T-helper 2 cell treated with Interferon-gamma antibody and Interleukin-4, amounts not matched to agents 5 μg/mL and 100 μg/mL, for 36 hours (primary cell): Measurements from ENCODE around the gene FUBP1.
"Not testable (repeated sequence)": the region's sequence is repeated elsewhere in the genome, so short reads cannot be mapped to it uniquely, and the experiment has no call there.

ENCODE experiments used
- DNase-seq: peaks from one replicate; pipeline ENCODE4 v3.0.0; 2021; ENCODE audit warnings: low spot score
- H3K27ac Mint-ChIP-seq: one replicate; pipeline ENCODE4 v1.8.0; 2021; ENCODE audit warnings: mild to moderate bottlenecking, mixed read lengths
- H3K27me3 Mint-ChIP-seq: one replicate; pipeline ENCODE4 v1.8.0; 2021; ENCODE audit warnings: low read depth, mixed read lengths
- H3K36me3 Mint-ChIP-seq: one replicate; pipeline ENCODE4 v1.8.0; 2021; ENCODE audit warnings: low read depth, mixed read lengths
- H3K4me1 Mint-ChIP-seq: one replicate; pipeline ENCODE4 v1.8.0; 2021; ENCODE audit warnings: low read depth, mixed read lengths
- H3K4me3 Mint-ChIP-seq: one replicate; pipeline ENCODE4 v1.8.0; 2022; ENCODE audit warnings: mild to moderate bottlenecking, moderate library complexity, mixed read lengths
- H3K9me3 Mint-ChIP-seq: one replicate; pipeline ENCODE4 v1.8.0; 2021; ENCODE audit warnings: mixed read lengths

Gene FUBP1

GRCh38 chr1:78003882-78004718 lies 25.2 kb upstream of the FUBP1 start:
- DNase-seq = peak; percentile 50
- Mint-ChIP-seq H3K4me1 (peaks cover 38% of the 10 kb centered on the region), H3K9me3 (no peaks in the 10 kb centered on the region), H3K4me3 (peak overlapping the region; percentile 92), H3K27ac (peak overlapping the region; percentile 99), H3K36me3 (no peaks in the 10 kb centered on the region), H3K27me3 (peaks cover 3% of the 10 kb centered on the region)

- DNase-seq = no peak
- Mint-ChIP-seq H3K36me3 (no peaks in the 10 kb centered on the region), H3K4me3 (peak overlapping the region; percentile 36), H3K27me3 (peaks cover 3% of the 10 kb centered on the region), H3K27ac (peak overlapping the region; percentile 62), H3K9me3 (no peaks in the 10 kb centered on the region), H3K4me1 (peaks cover 35% of the 10 kb centered on the region)
These were observed 24.3 kb upstream of the FUBP1 start for GRCh38 chr1:78003070-78003746.

GRCh38 chr1:78000536-78000935 lies 21.7 kb upstream of the FUBP1 start:
- not testable (repeated sequence) for DNase-seq, H3K36me3 Mint-ChIP-seq, H3K27me3 Mint-ChIP-seq, H3K9me3 Mint-ChIP-seq, H3K27ac Mint-ChIP-seq, H3K4me3 Mint-ChIP-seq
- peaks cover 24% of the 10 kb centered on the region for H3K4me1 Mint-ChIP-seq

- no peak overlapping the region for H3K4me3 Mint-ChIP-seq
- peaks cover 12% of the 10 kb centered on the region for H3K36me3 Mint-ChIP-seq
- H3K9me3 Mint-ChIP-seq = no peaks in the 10 kb centered on the region
- H3K27me3 Mint-ChIP-seq = no peaks in the 10 kb centered on the region
- no peak for DNase-seq
- peaks cover 4% of the 10 kb centered on the region for H3K4me1 Mint-ChIP-seq
- H3K27ac Mint-ChIP-seq = no peak overlapping the region
These were observed 17.9 kb upstream of the FUBP1 start for GRCh38 chr1:77996734-77997133.

- Mint-ChIP-seq H3K36me3 (peaks cover 12% of the 10 kb centered on the region), H3K4me1 (peaks cover 12% of the 10 kb centered on the region), H3K4me3 (no peak overlapping the region), H3K27me3 (no peaks in the 10 kb centered on the region), H3K27ac (no peak overlapping the region), H3K9me3 (no peaks in the 10 kb centered on the region)
- no peak for DNase-seq
These were observed 15.3 kb upstream of the FUBP1 start for GRCh38 chr1:77994117-77994705.

- H3K36me3 Mint-ChIP-seq = peaks cover 8% of the 10 kb centered on the region
- H3K27me3 Mint-ChIP-seq = no peaks in the 10 kb centered on the region
- H3K27ac Mint-ChIP-seq = no peak overlapping the region
- DNase-seq = no peak
- H3K4me1 Mint-ChIP-seq = peaks cover 14% of the 10 kb centered on the region
- no peaks in the 10 kb centered on the region for H3K9me3 Mint-ChIP-seq
- H3K4me3 Mint-ChIP-seq = no peak overlapping the region
These were observed 12.8 kb upstream of the FUBP1 start for GRCh38 chr1:77991638-77992037.

- Mint-ChIP-seq H3K27me3 (no peaks in the 10 kb centered on the region), H3K4me3 (no peak overlapping the region), H3K4me1 (peaks cover 14% of the 10 kb centered on the region), H3K9me3 (no peaks in the 10 kb centered on the region), H3K36me3 (peaks cover 8% of the 10 kb centered on the region), H3K27ac (no peak overlapping the region)
- no peak for DNase-seq
These were observed 11.8 kb upstream of the FUBP1 start for GRCh38 chr1:77990629-77991204.

GRCh38 chr1:77989744-77990143 lies 10.9 kb upstream of the FUBP1 start:
- H3K4me3 Mint-ChIP-seq = no peak overlapping the region
- peaks cover 15% of the 10 kb centered on the region for H3K4me1 Mint-ChIP-seq
- H3K27me3 Mint-ChIP-seq = no peaks in the 10 kb centered on the region
- no peaks in the 10 kb centered on the region for H3K9me3 Mint-ChIP-seq
- DNase-seq = no peak
- peaks cover 8% of the 10 kb centered on the region for H3K36me3 Mint-ChIP-seq
- H3K27ac Mint-ChIP-seq = no peak overlapping the region

- H3K27ac Mint-ChIP-seq = no peak overlapping the region
- no peak overlapping the region for H3K4me3 Mint-ChIP-seq
- H3K9me3 Mint-ChIP-seq = no peaks in the 10 kb centered on the region
- peaks cover 18% of the 10 kb centered on the region for H3K4me1 Mint-ChIP-seq
- no peak for DNase-seq
- peaks cover 6% of the 10 kb centered on the region for H3K36me3 Mint-ChIP-seq
- H3K27me3 Mint-ChIP-seq = no peaks in the 10 kb centered on the region
These were observed 9.0 kb upstream of the FUBP1 start for GRCh38 chr1:77987919-77988318.

GRCh38 chr1:77986810-77987209 lies 7.9 kb upstream of the FUBP1 start:
- peaks cover 18% of the 10 kb centered on the region for H3K4me1 Mint-ChIP-seq
- peaks cover 6% of the 10 kb centered on the region for H3K36me3 Mint-ChIP-seq
- no peaks in the 10 kb centered on the region for H3K9me3 Mint-ChIP-seq
- no peaks in the 10 kb centered on the region for H3K27me3 Mint-ChIP-seq
- H3K4me3 Mint-ChIP-seq = no peak overlapping the region
- H3K27ac Mint-ChIP-seq = no peak overlapping the region
- DNase-seq = no peak

- H3K36me3 Mint-ChIP-seq = peaks cover 15% of the 10 kb centered on the region
- H3K9me3 Mint-ChIP-seq = no peaks in the 10 kb centered on the region
- no peak overlapping the region for H3K4me3 Mint-ChIP-seq
- no peak overlapping the region for H3K27ac Mint-ChIP-seq
- no peak for DNase-seq
- H3K4me1 Mint-ChIP-seq = peaks cover 22% of the 10 kb centered on the region
- H3K27me3 Mint-ChIP-seq = no peaks in the 10 kb centered on the region
These were observed 5.8 kb upstream of the FUBP1 start for GRCh38 chr1:77984629-77985028.

- Mint-ChIP-seq H3K27me3 (no peaks in the 10 kb centered on the region), H3K9me3 (no peaks in the 10 kb centered on the region), H3K36me3 (peaks cover 15% of the 10 kb centered on the region), H3K27ac (no peak overlapping the region), H3K4me3 (no peak overlapping the region), H3K4me1 (peaks cover 18% of the 10 kb centered on the region)
- DNase-seq = no peak
These were observed 5.1 kb upstream of the FUBP1 start for GRCh38 chr1:77983997-77984355.

GRCh38 chr1:77983352-77983996 lies 4.6 kb upstream of the FUBP1 start:
- not testable (repeated sequence) for DNase-seq, H3K27ac Mint-ChIP-seq

More at GRCh38 chr1:77983352-77983996, 4.6 kb upstream of the FUBP1 start:
- H3K4me3 Mint-ChIP-seq, H3K27me3 Mint-ChIP-seq, H3K9me3 Mint-ChIP-seq: not testable (repeated sequence)
- Mint-ChIP-seq H3K36me3 (peaks cover 13% of the 10 kb centered on the region), H3K4me1 (peaks cover 17% of the 10 kb centered on the region)
